GM19397 (cell line): Measurements from ENCODE around the gene CS.
A peak's percentile ranks its signal among the peaks of the same experiment; 100 is the strongest.

Experiments used
- ATAC-seq: cut with Tn5 transposase; IDR thresholded peaks from one replicate; pipeline ENCODE4 v1.9.1; 2021; ENCODE audit warnings: mild to moderate bottlenecking, moderate library complexity; ENCODE audit not compliant: unreplicated experiment

Gene CS

GRCh38 chr12:56221757-56222530 lies 78.2 kb downstream of the CS start, which contains the start of gene RNF41:
Gene RNF41, minus strand, starts transcription at chr12:56221922. Its CDS starts 7,875 bp downstream, at chr12:56214047.
- peak; percentile 81 for ATAC-seq
